CD4-positive, alpha-beta T cell treated with Interleukin-17A for 4 hours (primary cell): Measurements from ENCODE around the gene ZNF668.

ENCODE experiments used
- DNase-seq: peaks from one replicate; pipeline ENCODE4 v3.0.0-alpha.2; 2020; ENCODE audit warnings: mixed read lengths

Gene ZNF668

GRCh38 chr16:31080756-31081419 lies 6.8 kb upstream of the ZNF668 start:
- DNase-seq: no peak

GRCh38 chr16:31080035-31080629 lies 6.1 kb upstream of the ZNF668 start:
- DNase-seq: no peak

- DNase-seq: no peak
Measured at GRCh38 chr16:31079342-31079944, 5.4 kb upstream of the ZNF668 start.

- DNase-seq: no peak
Measured at GRCh38 chr16:31078597-31079341, 4.7 kb upstream of the ZNF668 start.

- no peak for DNase-seq
Measured at GRCh38 chr16:31077592-31078396, 3.8 kb upstream of the ZNF668 start.

- DNase-seq: no peak
Measured at GRCh38 chr16:31077024-31077423, 3.0 kb upstream of the ZNF668 start.

GRCh38 chr16:31076319-31076718 lies 2.3 kb upstream of the ZNF668 start:
- no peak for DNase-seq

GRCh38 chr16:31074814-31075183 lies 759 bp upstream of the ZNF668 start:
- no peak for DNase-seq

GRCh38 chr16:31073142-31073969 lies 684 bp downstream of the ZNF668 start:
- DNase-seq: peak; percentile 87

- DNase-seq: peak; percentile 33
Measured at GRCh38 chr16:31072540-31073141, 1.4 kb downstream of the ZNF668 start.

- no peak for DNase-seq
Measured at GRCh38 chr16:31071861-31072260, 2.2 kb downstream of the ZNF668 start.

GRCh38 chr16:31067342-31067741 lies 6.7 kb downstream of the ZNF668 start:
- no peak for DNase-seq

GRCh38 chr16:31064882-31065461 lies 9.1 kb downstream of the ZNF668 start:
- DNase-seq: no peak

- DNase-seq: peak; percentile 15
Measured at GRCh38 chr16:31063843-31064611, 10.0 kb downstream of the ZNF668 start.

GRCh38 chr16:31063495-31063842 lies 10.6 kb downstream of the ZNF668 start:
- no peak for DNase-seq

GRCh38 chr16:31061813-31062440 lies 12.1 kb downstream of the ZNF668 start:
- DNase-seq: no peak

- no peak for DNase-seq
Measured at GRCh38 chr16:31061126-31061812, 12.8 kb downstream of the ZNF668 start.

- no peak for DNase-seq
Measured at GRCh38 chr16:31055613-31056012, 18.4 kb downstream of the ZNF668 start.

- no peak for DNase-seq
Measured at GRCh38 chr16:31052114-31052513, 21.9 kb downstream of the ZNF668 start.
